Placental pericyte (primary cell): ENCODE data around the gene CFAP161. TPM values are rescaled to one million over a fixed set of nuclear protein-coding genes. Genes with fewer than 3 reads are reported as not detected.

Experiments
- total RNA-seq: library from RNA; depleted of rRNA; stranded (reverse); fragments of >200 nt; gene quantifications from 2 replicates; pipeline ENCODE4 v1.2.3, GENCODE V29; 2012

CFAP161 gene, protein sequence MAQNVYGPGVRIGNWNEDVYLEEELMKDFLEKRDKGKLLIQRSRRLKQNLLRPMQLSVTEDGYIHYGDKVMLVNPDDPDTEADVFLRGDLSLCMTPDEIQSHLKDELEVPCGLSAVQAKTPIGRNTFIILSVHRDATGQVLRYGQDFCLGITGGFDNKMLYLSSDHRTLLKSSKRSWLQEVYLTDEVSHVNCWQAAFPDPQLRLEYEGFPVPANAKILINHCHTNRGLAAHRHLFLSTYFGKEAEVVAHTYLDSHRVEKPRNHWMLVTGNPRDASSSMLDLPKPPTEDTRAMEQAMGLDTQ
- 0.72 TPM in 1 of 2 replicates, not detected in the other for total RNA-seq

DNA sequence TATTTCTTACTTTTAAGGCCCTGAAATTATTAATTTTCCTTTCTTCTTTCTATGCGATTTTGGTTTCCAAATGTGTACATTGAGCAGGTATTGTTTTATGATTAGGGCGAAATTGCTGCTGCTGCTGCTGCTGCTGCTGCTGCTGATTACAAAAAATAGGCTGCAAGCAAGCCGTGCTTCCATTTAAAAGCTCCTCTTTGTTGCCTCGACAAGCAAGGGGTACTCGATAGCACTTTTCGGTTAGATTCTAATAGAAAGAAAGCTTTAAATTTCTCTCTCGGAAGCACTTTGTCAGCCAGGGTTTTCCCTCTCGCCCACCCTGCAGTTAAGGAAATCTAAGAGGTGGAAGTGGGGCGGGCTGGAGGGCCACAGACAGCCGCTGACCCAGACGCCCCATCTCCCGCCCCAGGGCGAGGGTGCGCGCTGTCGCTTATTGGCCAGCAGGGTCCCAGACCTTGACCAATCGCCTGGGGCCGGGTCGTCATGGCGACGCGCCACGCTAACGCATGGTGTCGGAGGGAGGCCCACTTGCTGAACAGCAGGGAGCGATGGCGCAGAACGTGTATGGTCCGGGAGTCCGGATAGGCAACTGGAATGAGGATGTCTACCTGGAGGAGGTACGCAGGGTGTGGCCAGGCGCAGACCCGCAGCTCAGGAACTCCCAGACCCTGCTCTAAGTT, at the start of gene CFAP161:
Gene CFAP161 (plus strand): TSS at position 489 of the 680 bp plus-strand sequence. CDS start 60 bp downstream, at position 549.

DNA sequence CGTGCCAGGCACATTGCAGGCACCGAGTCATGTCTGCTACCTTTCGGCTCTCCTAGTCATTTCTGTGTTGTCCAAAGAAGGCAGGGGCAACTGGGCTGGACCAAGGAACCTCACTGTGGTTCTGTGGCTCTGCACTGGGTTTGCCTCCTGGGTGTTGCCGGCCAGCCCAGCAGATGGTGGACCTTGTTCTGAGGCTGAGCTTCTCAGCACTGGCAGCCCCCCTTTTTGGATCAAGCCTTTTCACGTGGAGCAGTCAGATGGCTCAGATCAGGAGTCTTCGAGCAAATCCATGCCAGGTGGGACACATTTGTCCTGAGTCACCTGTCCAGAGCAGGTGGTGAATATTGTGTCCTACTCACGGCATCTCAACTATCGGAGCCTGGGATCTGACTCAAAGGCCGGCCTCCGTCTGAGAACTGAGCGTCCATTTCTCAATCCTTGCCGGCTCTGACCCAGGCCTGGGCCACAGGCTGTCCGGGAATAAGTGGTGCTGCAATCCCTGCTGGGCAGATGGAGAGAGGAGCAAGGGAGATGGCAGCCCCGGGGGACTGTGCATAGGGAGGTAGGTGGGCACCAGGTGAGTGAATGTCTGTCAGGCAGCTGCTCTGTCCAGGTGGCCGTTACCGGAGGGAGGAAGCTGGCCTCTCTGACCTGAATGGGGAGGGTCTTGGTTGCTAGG, 62.6 kb downstream of the CFAP161 start, which contains the start of gene IL16:
Gene IL16 (plus strand): TSS at position 304 of the 679 bp plus-strand sequence. CDS start 28,521 bp downstream, outside the sequence.

Other genes starting within 250 kb of the CFAP161 start
- gene MESD, start 144.5 kb upstream of the CFAP161 start, total RNA-seq: 26.8 and 32.6 TPM in 2 replicates
- 18.6 and 38.9 TPM in 2 replicates for gene TLNRD1, start 133.3 kb upstream of the CFAP161 start, total RNA-seq
- 0.43 TPM in 1 of 2 replicates, not detected in the other for gene IL16, start 62.6 kb downstream of the CFAP161 start, total RNA-seq
- 5.6 and 24.3 TPM in 2 replicates for gene STARD5, start 189.9 kb downstream of the CFAP161 start, total RNA-seq
- gene TMC3, start 239.9 kb downstream of the CFAP161 start, total RNA-seq: not detected in 2 replicates